H1 (cell line): ENCODE measurements around the gene EMP2. TPM values are rescaled to one million over a fixed set of nuclear protein-coding genes. Genes with fewer than 3 reads are reported as not detected.

Source experiments
- CTCF ChIA-PET: fragments of 300-600 bp; sonication (Branson Sonifier 250); formaldehyde crosslinking; loops from one replicate; lab custom pipeline; 2021; ENCODE audit not compliant: partially characterized antibody; lab: Charles Lee
- POLR2A ChIA-PET: fragments of 300-600 bp; sonication (Branson Sonifier 250); formaldehyde crosslinking; loops from one replicate; lab custom pipeline; 2021; ENCODE audit warnings: inconsistent platforms; ENCODE audit not compliant: partially characterized antibody; lab: Charles Lee
- DNase-seq, 2 experiments: peaks; one replicate each; pipeline versions ENCODE4 v3.0.0 to v3.0.0-alpha.2; 2010 to 2022; ENCODE audit warnings: low spot score in 2 of 2, low read depth in 1 of 2, mixed read lengths in 1 of 2
- FAIRE-seq: peaks from 2 replicates; lab custom pipeline; 2011; peaks lifted over from hg19 to GRCh38; lab: Jason Lieb, UNC
- H2AFZ ChIP-seq: 2 replicates; pipeline ENCODE4 v1.8.1; 2012; ENCODE audit warnings: low read length, inconsistent platforms
- H2AK5ac ChIP-seq: 2 replicates; pipeline ENCODE4 v1.6.1; 2013; ENCODE audit warnings: low read depth, low read length
- H2BK120ac ChIP-seq: replicated peaks from 2 replicates; pipeline ENCODE3; 2013; ENCODE audit warnings: low read depth, low read length, inconsistent platforms
- H2BK12ac ChIP-seq: 2 replicates; pipeline ENCODE4 v1.6.1; 2013; ENCODE audit warnings: low read depth, low read length
- H2BK15ac ChIP-seq: 2 replicates; pipeline ENCODE4 v1.6.1; 2013; ENCODE audit warnings: low read length
- H2BK20ac ChIP-seq: 2 replicates; pipeline ENCODE4 v1.6.1; 2013; ENCODE audit warnings: low read length
- H2BK5ac ChIP-seq: 2 replicates; pipeline ENCODE4 v1.6.1; 2013; ENCODE audit warnings: low read depth, low read length
- H3K14ac ChIP-seq: 2 replicates; pipeline ENCODE4 v1.6.1; 2013; ENCODE audit warnings: inconsistent platforms; ENCODE audit not compliant: insufficient read length
- H3K18ac ChIP-seq: 2 replicates; pipeline ENCODE4 v1.6.1; 2013; ENCODE audit warnings: low read length; ENCODE audit errors: extremely low read depth
- H3K23ac ChIP-seq: 2 replicates; pipeline ENCODE4 v1.6.1; 2013; ENCODE audit warnings: inconsistent platforms; ENCODE audit not compliant: insufficient read length
- H3K23me2 ChIP-seq: 2 replicates; pipeline ENCODE4 v1.6.1; 2013; ENCODE audit warnings: low read depth, low read length
- H3K27ac ChIP-seq: 2 replicates; pipeline ENCODE4 v1.6.1; 2011; ENCODE audit warnings: low read depth, low read length, inconsistent platforms
- H3K27me3 ChIP-seq, 4 experiments: replicated peaks in 1 of 4; 1 replicate in 1 of 4; 2 replicates in 3 of 4; pipeline versions ENCODE4 v1.6.1 to v1.8.1; 2011 to 2013; ENCODE audit warnings: low read length in 3 of 4, mild to moderate bottlenecking in 3 of 4, inconsistent platforms in 2 of 4, mixed read lengths in 2 of 4, moderate library complexity in 1 of 4; ENCODE audit not compliant: control insufficient read depth in 3 of 4, insufficient read depth in 3 of 4; ENCODE audit errors: extremely low read depth in 1 of 4
- H3K36me3 ChIP-seq, 4 experiments: 2 replicates each; pipeline versions ENCODE4 v1.6.1 to v1.8.1; 2011 to 2013; ENCODE audit warnings: mild to moderate bottlenecking in 4 of 4, low read length in 3 of 4, moderate library complexity in 2 of 4, control low read depth in 1 of 4, inconsistent platforms in 1 of 4; ENCODE audit not compliant: insufficient read depth in 4 of 4, control insufficient read depth in 2 of 4
- H3K4ac ChIP-seq: replicated peaks from 2 replicates; pipeline ENCODE3; 2013; ENCODE audit warnings: low read length, low read depth, mixed read lengths, inconsistent platforms; ENCODE audit not compliant: insufficient read length
- H3K4me1 ChIP-seq, 4 experiments: replicated peaks in 1 of 4; 1 replicate in 1 of 4; 2 replicates in 3 of 4; pipeline versions ENCODE4 v1.6.1 to v1.8.1; 2011 to 2013; ENCODE audit warnings: low read length in 3 of 4, inconsistent platforms in 2 of 4, mixed read lengths in 1 of 4; ENCODE audit not compliant: insufficient read depth in 4 of 4, control insufficient read depth in 3 of 4
- H3K4me2 ChIP-seq, 2 experiments: 2 replicates each; pipeline versions ENCODE4 v1.6.1 to v1.8.1; 2011 to 2013; ENCODE audit warnings: low read depth in 2 of 2, low read length in 2 of 2, control low read depth in 1 of 2, inconsistent platforms in 1 of 2, mild to moderate bottlenecking in 1 of 2; ENCODE audit not compliant: insufficient read depth in 1 of 2
- H3K4me3 ChIP-seq, 4 experiments: fragments of 200-600, 300-600 bp in 1 of 4; sonication (generic), shearing (Covaris generic), sonication (Bioruptor Twin) in 1 of 4; 2 replicates each; pipeline versions ENCODE4 v1.5.1 to v1.8.1; 2011 to 2016; ENCODE audit warnings: low read length in 4 of 4, low read depth in 3 of 4, control low read depth in 2 of 4, inconsistent platforms in 2 of 4, mild to moderate bottlenecking in 2 of 4, mixed read lengths in 1 of 4, moderate library complexity in 1 of 4; ENCODE audit not compliant: insufficient read depth in 2 of 4; ENCODE audit errors: extremely low read depth in 1 of 4
- H3K56ac ChIP-seq: replicated peaks from 2 replicates; pipeline ENCODE3; 2013; ENCODE audit warnings: low read depth, mild to moderate bottlenecking, mixed read lengths, low read length, inconsistent platforms; ENCODE audit not compliant: insufficient read length
- H3K79me1 ChIP-seq: 2 replicates; pipeline ENCODE4 v1.6.1; 2013; ENCODE audit warnings: low read depth, low read length, control low read depth
- H3K79me2 ChIP-seq, 2 experiments: 2 replicates each; pipeline versions ENCODE4 v1.6.1 to v1.8.1; 2012 to 2013; ENCODE audit warnings: low read length in 2 of 2, mild to moderate bottlenecking in 2 of 2, inconsistent platforms in 1 of 2; ENCODE audit not compliant: insufficient read depth in 2 of 2, control insufficient read depth in 1 of 2
- H3K9ac ChIP-seq, 4 experiments: replicated peaks in 1 of 4; 1 replicate in 1 of 4; 2 replicates in 3 of 4; pipeline versions ENCODE4 v1.6.1 to v1.8.1; 2011 to 2013; ENCODE audit warnings: low read depth in 3 of 4, low read length in 3 of 4, control low read depth in 2 of 4, mild to moderate bottlenecking in 2 of 4, moderate library complexity in 2 of 4, inconsistent platforms in 1 of 4; ENCODE audit errors: extremely low read depth in 1 of 4
- H3K9me3 ChIP-seq, 2 experiments: 2 replicates each; pipeline versions ENCODE4 v1.6.1 to v1.8.1; 2012 to 2013; ENCODE audit warnings: mild to moderate bottlenecking in 2 of 2, moderate library complexity in 2 of 2, control low read depth in 1 of 2, inconsistent platforms in 1 of 2, low read depth in 1 of 2, low read length in 1 of 2, mixed read lengths in 1 of 2; ENCODE audit not compliant: insufficient read depth in 2 of 2
- H4K20me1 ChIP-seq, 2 experiments: replicated peaks in 1 of 2; 2 replicates each; pipeline versions ENCODE3 to v1.8.1; 2011 to 2013; ENCODE audit warnings: inconsistent platforms in 2 of 2, low read length in 2 of 2, mild to moderate bottlenecking in 1 of 2; ENCODE audit not compliant: insufficient read depth in 2 of 2, control insufficient read depth in 1 of 2
- H4K5ac ChIP-seq: 2 replicates; pipeline ENCODE4 v1.6.1; 2013; ENCODE audit warnings: low read length, low read depth, mixed read lengths, inconsistent platforms; ENCODE audit not compliant: insufficient read length
- H4K8ac ChIP-seq: 2 replicates; pipeline ENCODE4 v1.8.0; 2013; ENCODE audit warnings: mild to moderate bottlenecking, moderate library complexity, low read length, inconsistent platforms; ENCODE audit not compliant: insufficient read depth; ENCODE audit errors: extremely low read depth
- H4K91ac ChIP-seq: replicated peaks from 2 replicates; pipeline ENCODE3; 2013; ENCODE audit warnings: low read length, mixed read lengths, inconsistent platforms; ENCODE audit not compliant: insufficient read length
- ASH2L ChIP-seq: fragments of 200-600, 300-600 bp; sonication (generic); IDR thresholded peaks from one replicate; pipeline ENCODE4 v1.7.1; 2017; ENCODE audit warnings: low read length
- ATF3 ChIP-seq: IDR thresholded peaks from 2 replicates; pipeline ENCODE4 v1.6.1; 2011; ENCODE audit warnings: low read depth, mild to moderate bottlenecking, low read length; ENCODE audit not compliant: insufficient read depth
- BCL11A ChIP-seq, 2 experiments: IDR thresholded peaks; one replicate each; pipeline ENCODE4 v1.6.1; 2011; ENCODE audit warnings: low read depth in 2 of 2, low read length in 2 of 2, mild to moderate bottlenecking in 2 of 2
- HDAC6 ChIP-seq: IDR thresholded peaks from one replicate; pipeline ENCODE4 v1.7.1; 2012; ENCODE audit warnings: low read depth, mild to moderate bottlenecking, inconsistent platforms, low read length, moderate library complexity
- MAFK ChIP-seq: IDR thresholded peaks from 2 replicates; pipeline ENCODE4 v1.6.1; 2012; ENCODE audit warnings: low read depth, mild to moderate bottlenecking, improper control_type of control experiment, low read length
- TAF1 ChIP-seq: IDR thresholded peaks from 2 replicates; pipeline ENCODE4 v1.6.1; 2011; ENCODE audit warnings: mild to moderate bottlenecking, low read depth, low read length
- YY1 ChIP-seq: IDR thresholded peaks from 2 replicates; pipeline ENCODE4 v1.6.1; 2011; ENCODE audit warnings: low read depth, mild to moderate bottlenecking, low read length
- WGBS, 2 experiments: shearing (Covaris generic) in 1 of 2; methylation state at CpG; one replicate each; pipeline versions ENCODE4 v1.1.6 to v1.1.7; 2013 to 2015; ENCODE audit warnings: low lambda C conversion rate in 2 of 2, mixed read lengths in 2 of 2, inconsistent platforms in 1 of 2, low coverage in 1 of 2, missing lambda C conversion rate in 1 of 2; ENCODE audit not compliant: insufficient replicate concordance in 2 of 2, insufficient coverage in 1 of 2, insufficient read length in 1 of 2; ENCODE audit errors: extremely low coverage in 1 of 2, missing lambda C conversion rate in 1 of 2; 5-methylcytosine and 5-hydroxymethylcytosine counted together
- polyA plus RNA-seq, 7 experiments: library from polyadenylated mRNA; depleted of rRNA in 3 of 7; stranded (reverse) in 5 of 7; unstranded in 2 of 7; fragments of >200 nt in 5 of 7; fragments of 200-250 nt in 2 of 7; gene quantifications; 1 replicate in 5 of 7; 2 replicates in 1 of 7; 4 replicates in 1 of 7; pipeline versions ENCODE4 v1.2.1 to v1.2.3, GENCODE V29; 2011 to 2013; ENCODE audit warnings: missing spikeins in 2 of 7, mixed read lengths in 2 of 7
- total RNA-seq: library from RNA; stranded (reverse); fragmentation: NEBNext Ultra II Directional; extraction: Animal tissue kit (Norgen Biotek cat#: 25700); gene quantifications from 2 replicates; pipeline ENCODE4 v1.2.1, GENCODE V29; 2021

The EMP2 gene
- total and polyA plus RNA-seq, 2 of the 8 experiments (the other 6 are each of a cell fraction or from before 2014, with no cell fraction given): 22.6 to 23.3 TPM

DNA sequence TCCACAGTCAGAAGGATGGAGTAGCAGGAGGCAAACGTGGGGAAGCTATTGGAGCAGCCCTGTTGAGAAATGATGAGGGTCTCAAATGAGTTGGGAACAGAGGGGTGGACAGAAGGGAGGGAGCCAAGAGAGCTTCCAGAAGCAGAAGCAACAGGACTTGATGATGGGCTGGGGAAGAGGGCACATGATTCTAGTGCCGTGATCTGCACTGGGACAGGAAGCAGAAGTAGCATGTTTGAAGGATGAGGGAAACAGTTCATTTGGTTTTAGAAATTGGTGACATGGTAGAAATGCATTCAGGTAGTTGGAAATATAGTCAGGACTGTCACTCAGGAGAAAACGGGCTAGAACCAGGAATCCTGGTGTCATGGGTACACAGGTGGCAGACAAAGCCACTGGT lies 19.4 kb downstream of the EMP2 start:
- H3K4me2 ChIP-seq: no peak overlapping the region
- H2BK5ac ChIP-seq: no peak overlapping the region
- H3K4ac ChIP-seq: no peak overlapping the region
- H2AK5ac ChIP-seq: no peak overlapping the region
- H3K4me3 ChIP-seq: no peak overlapping the region
- no peak overlapping the region for H3K14ac ChIP-seq
- no peak overlapping the region for H2AFZ ChIP-seq
- 89% methylated on average over 3 of the region's 3 CpGs; no CpG with 5 or more reads in 1 of the 2 experiments for WGBS, 2 experiments
- H3K9me3 ChIP-seq: peaks cover 6 to 12% of the 10 kb centered on the region in 2 experiments; a peak in 3 of 4 replicates
- TF ChIP-seq BCL11A (IDR thresholded peaks at IDR 0.05; ENCODE audit: low read depth in 2 of 2, low read length in 2 of 2): no peak
- no peak for TF ChIP-seq TAF1
- TF ChIP-seq MAFK: no peak
- TF ChIP-seq YY1: no peak
- TF ChIP-seq ATF3: no peak
- TF ChIP-seq HDAC6: no peak
- no peak for TF ChIP-seq ASH2L
- no peak for FAIRE-seq
- no peak overlapping the region for H2BK12ac ChIP-seq
- H3K18ac ChIP-seq: no peak overlapping the region
- H4K91ac ChIP-seq: no peak overlapping the region
- DNase-seq: no peak
- H3K27ac ChIP-seq: no peak overlapping the region
- no peak overlapping the region for H3K9ac ChIP-seq
- CTCF ChIA-PET: interaction anchor here (1.4 to 2.0 kb wide), 2 partner anchors 39 to 176 kb away, joined by 3 to 5 read pairs; no protein-coding TSS in a partner anchor
- no peaks in the 10 kb centered on the region for H4K20me1 ChIP-seq
- no peak overlapping the region for H2BK15ac ChIP-seq
- no peaks in the 10 kb centered on the region; a peak in 1 of 4 replicates for H3K79me2 ChIP-seq
- H3K56ac ChIP-seq: no peak overlapping the region
- no peaks in the 10 kb centered on the region for H3K23me2 ChIP-seq
- H3K79me1 ChIP-seq: no peaks in the 10 kb centered on the region; the same call in 1 of the 2 replicates
- no peak overlapping the region for H4K8ac ChIP-seq
- POLR2A ChIA-PET: no interaction called here
- H4K5ac ChIP-seq: no peak overlapping the region
- no peak overlapping the region for H2BK120ac ChIP-seq
- no peak overlapping the region for H2BK20ac ChIP-seq
- no peaks in the 10 kb centered on the region for H3K36me3 ChIP-seq
- H3K4me1 ChIP-seq: no peaks in the 10 kb centered on the region
- no peak overlapping the region for H3K23ac ChIP-seq
- no peaks in the 10 kb centered on the region for H3K27me3 ChIP-seq
